Cerebellar nuclear complex (tissue), 1 donor: ENCODE results near the gene NRXN3.

ENCODE experiments used
- DNase-seq, 2 experiments: peaks; one replicate each; lab custom pipeline; 2025; lab: John Stamatoyannopoulos, UW

NRXN3 gene

DNA sequence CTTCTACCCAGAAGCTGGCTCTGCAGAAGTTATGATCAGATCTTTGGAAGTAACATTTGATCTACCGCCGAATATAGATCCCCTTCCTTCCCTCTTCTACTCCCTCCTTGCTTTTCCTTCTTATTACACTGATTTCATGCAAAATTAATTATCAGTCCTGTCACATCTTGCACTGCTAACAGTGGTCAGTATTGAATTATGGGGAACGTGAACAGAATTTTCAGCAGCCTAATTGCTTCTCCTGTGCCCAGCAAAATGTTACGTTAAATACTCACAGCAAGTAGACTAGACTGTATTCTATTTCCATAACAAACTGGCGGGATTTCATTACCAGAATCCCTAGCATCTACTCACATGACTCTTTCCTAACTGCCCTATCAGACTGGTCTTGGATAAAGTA, 1444.3 kb downstream of the NRXN3 start:
- no peak for DNase-seq

DNA sequence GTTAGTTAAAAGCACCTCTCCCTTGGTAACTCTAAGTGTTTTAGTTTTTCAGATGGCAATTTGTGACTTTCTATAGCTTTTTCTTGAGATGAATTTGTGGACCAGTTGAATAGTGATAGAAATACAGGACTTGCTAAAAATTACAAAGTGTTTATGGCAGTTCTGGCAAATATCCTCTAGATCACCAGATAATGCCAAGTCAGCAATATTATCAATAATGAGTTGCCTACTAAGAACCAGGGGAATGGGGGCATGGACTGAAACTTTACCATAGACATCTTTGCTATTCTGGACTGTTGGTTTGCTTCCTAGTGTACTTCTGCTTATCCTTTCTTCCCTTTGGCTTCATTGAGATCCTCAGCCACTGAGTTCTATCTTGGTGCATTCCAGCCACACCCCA, 1456.9 kb downstream of the NRXN3 start:
- DNase-seq: no peak

DNA sequence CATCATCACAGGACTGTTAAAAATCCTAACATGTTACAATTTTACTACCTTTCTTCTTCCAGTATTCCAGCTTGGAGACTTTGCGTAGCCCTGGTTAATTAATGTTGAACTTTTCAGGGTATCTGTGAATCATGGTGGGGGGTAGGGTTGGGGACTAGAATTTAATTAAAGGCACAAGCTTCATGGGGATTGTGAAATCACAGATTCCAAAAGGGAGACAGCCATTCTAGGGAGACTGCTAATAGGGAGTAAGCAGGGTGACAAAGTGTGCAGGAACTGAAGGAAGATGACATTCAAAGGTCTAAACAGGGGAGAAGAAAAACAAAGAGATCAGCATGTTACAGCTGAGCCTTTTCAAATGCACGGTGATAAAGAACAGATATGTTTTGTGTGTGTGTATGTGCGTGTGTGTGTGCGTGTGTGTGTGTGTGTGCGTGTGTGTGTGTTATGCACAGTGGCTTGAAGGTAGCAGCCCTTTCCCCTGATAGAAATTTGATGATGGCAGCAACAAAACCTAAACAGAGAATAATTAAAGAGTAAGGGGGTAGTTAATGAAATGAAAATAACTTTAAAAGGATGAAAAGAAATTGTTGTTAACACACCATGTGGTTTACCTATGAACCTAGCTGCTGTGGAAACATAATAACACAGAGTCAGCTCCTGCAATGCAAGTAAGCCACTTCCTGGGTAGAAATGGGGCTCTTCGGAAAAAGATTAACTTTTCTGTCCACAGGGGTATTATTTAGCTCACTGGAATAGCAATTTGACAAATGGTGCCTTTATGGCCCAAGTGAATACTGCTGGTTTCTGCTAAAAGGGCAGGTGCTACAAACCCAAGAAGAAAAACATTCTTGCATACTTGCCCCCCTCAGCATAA, 1459.5 kb downstream of the NRXN3 start:
- DNase-seq: no peak

DNA sequence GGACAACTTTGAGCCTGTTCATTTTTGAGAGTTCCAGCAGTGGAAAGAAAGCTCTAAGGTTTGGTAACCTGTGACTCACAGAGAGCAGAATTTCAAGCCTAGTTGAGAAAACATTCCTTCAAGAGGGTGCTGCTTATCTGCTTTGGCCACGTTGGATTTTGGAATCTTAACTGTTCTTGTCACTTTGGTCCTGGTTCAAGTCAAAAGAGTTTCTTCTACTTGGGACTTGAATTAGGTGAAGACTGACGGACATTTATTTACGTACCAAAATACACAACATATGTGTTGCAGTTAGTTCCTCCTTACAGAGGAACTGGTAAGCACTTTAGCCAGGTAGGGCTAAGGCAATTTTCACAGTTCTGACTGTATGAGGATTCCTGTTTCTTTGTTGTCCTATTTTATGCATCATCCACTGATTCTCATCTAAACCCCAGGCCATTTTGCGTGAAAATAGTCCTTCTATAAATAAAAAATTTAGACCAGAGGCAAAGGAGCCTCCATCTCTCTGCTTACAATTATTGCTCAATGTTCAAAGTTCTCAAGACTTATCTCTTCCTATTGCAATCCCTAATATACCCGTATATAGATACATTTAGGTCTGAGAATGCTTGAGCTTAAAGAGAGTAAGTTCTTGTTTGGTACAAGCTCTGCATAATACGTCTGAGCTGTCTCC, 1460.3 kb downstream of the NRXN3 start:
- no peak for DNase-seq

DNA sequence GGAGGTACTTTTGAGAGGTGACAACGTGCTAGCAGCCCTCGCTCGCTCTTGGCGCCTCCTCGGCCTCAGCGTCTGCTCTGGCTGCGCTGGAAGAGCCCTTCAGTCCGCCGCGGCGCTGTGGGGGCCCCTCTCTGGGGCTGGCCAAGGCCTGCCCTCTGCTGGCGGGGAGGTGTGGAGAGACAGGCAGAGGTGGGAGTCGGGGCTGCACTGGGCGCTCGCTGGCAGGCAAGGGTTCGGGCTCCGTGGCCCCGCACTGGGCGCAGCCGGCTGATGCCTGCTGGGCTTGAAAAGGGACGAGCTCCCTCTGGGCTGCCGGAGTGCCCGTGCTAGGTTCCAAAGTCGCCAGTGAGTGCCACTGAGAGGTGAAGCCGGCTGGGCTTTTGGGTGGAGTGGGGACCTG, 1461.1 kb downstream of the NRXN3 start:
- DNase-seq: no peak

DNA sequence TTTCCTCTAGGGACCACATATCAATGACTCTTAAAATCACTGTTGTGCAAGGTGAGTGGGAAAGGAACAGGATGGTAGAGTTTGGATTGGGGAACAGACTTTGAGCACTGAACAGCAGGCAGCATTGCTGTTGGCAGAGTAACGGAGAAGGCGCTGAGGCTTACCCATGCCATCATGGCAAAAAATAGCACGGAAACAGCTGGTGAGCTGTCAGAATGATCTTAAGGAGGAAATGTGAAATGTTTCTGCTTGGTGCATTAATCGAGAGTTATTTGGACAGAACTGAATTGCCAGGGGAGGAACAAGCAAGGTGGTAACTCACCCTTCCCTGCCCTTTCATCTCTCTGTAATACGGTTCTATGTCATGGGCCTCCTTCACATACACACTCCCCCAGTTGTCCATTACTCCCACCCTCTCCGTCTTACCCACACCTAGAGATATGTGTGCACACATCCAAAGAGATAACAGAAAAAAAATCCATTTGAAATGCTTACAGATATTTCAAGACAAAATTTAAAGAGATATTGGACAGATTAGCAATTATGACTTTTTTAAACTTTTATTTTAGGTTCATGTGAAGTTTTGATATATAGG, 1468.6 kb downstream of the NRXN3 start:
- DNase-seq: peak; percentile 93 to 96

DNA sequence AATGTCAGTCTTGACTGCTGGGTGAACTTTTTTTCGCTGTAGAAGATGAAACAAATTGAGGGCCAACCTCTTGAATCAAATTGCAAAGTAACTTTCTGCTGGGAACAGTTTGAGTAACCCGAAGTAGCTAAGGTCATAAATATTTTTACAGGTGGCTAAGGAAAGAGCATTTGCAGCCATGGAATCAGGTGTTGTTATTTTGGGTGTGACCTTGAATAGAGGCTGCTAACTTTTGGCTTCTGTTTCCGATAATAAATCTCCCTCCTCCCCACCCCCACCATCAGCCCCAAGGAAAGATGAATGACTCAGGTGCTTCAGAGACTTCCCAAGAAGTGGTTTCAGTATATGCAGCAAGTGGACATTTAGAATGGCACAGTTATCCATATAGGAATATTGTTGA, 1469.4 kb downstream of the NRXN3 start:
- no peak for DNase-seq

DNA sequence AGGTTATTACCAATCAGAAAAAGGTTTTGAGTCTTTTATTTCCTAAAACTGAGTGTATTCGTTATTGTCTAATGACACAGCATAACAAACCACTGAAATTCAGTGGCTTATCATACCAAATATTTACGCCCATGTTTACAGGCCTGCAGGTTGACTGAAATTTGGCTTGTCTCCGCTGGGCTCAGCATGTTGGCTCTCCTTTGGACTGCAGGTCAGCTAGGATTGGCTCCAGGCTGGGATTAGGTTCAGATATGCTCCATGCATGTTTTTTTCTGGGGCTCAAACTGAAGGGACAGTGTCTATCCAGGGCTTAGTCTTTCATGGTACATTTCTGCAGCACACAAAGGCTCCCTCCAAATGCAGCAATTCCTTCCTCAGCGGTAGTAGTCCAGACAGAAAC, 1471.2 kb downstream of the NRXN3 start:
- peak; percentile 80 to 88 for DNase-seq

DNA sequence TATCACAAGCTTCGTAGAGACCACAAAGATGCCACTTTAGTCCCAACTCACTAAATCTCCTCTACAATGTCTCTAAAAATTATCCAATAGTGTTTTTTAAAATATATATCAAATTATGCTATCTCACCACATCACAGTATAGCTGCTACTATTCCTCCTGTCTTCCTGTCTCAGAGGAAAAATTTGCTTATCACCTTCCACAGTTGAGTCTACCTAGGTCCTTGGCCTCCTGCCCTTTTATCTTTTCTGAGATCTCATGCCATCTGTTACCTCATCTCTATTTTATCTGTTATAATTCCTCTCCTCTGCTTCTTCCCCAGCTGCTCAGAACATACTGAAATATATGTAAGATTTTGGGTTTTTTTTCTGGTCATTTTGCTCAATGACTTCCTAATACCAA, 1473.0 kb downstream of the NRXN3 start:
- DNase-seq: peak; percentile 33 to 77

DNA sequence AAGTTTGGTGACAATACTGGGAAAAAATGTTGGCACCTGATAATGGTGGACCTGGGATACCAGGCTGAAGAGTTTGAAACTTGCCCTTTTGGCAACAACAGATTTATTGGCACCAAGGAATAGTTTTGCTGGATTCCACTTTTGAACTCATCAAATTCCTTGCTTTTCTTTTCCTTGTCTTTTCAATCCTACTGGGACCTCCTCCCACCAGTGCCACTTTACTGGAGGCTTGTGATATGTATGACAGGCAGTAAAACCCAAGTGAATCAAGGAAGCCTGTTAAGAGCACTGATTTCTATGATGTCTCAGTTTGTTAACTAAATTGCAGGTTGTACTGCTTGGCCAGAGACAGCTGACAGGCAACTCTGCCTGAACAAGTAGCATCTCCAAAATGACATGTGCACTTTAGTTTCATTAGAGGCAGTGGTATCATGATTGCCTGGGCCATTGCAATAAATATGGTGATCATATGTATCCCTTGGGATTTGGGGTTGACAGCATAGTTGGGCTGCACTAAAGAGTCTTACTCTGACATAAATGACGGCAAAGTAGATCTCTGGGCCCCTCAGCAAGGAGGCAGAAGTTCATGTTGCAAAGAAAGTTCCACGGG, 1475.7 kb downstream of the NRXN3 start:
- DNase-seq: no peak

DNA sequence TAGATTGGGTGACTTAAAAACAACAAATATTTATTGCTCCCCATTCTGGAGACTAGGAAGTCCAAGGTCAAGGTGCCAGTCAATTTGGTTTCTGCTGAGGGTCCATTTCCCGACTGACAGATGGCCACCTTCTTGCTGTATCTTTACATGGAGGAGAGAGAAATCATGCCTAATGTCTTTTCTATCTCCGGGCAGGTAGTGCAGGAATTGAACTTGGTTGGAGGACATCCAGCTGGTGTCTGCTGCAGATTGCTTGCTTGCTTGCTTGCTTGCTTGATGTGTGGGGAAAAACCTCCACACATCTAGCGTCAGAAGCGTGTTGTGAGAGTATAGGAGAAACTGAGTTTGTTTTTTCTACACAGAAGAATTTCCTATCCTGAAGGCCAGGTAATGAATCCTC, 1479.7 kb downstream of the NRXN3 start:
- DNase-seq: no peak

DNA sequence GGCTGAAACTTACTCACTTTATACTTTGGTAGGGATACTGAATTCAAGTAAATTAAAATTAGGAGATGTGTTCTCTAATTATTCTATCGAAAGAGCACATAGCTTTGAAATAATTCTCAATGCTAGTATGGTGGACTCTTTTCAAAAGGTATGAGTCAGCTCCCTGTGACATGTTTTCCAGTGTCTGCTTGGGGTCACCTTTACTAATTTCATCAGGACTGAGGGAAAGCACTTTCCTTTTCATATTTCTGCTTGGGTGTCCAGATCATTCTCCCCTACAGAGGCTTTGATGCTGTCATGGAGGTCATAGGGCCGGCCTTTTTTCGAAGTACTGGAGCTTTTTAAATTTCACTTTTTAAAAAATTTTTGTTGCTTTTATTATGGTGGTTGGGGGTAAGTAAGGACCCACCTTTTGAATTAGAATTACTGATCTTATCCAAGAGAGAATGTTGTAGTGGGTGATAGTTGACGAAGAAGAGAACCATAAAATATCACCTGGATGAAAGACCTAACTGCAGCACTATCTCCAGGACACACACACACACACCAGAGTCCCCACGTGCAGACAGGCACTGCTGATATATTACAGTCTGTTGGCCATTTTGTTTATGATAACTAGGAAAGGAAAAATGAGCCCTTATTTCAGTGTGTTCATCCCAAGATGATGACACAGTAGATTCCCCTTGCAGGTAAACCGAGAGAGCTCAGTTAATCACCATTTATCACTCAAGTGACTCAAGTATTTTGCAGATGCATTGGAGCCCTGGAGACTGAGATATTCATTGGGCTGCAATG, 1482.5 kb downstream of the NRXN3 start:
- no peak for DNase-seq

DNA sequence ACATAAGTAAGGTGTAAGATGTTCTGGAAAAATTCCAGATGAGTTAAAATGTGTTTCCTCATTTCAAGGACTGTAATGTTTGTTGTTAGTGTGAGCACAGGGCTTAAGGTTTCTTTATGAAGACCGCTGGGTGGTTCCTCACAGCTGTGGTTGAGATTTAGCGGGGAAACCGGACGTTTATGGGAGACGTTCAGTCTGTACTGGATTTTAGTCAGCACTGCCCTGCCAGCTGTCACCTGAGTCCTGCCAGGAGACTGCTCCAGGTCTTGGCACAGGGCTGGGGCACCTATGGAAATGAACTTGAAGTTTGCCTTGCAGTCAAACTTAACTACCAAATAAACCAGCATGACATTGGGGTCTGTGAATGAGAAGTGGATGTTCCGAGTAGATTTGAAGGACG, 1485.9 kb downstream of the NRXN3 start:
- DNase-seq: no peak

DNA sequence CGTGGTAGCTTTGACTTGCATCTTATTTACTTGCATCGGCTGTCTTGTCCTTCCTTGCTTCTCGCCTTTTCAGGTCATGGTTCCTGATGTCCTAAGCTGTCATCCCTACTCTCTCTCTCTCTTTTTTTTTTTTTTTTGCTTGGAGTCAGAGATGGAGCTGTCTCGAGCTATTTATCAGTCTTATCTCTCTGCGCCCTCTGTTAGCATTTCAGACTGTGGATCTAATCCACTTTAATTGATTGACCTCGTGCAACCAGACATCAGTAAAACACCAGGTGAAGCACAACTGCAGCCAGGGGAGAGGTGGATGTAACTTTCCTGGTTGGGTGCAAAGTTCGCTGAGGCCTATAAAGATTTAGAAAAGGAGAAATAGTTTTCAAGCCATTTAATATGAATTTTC, 1486.3 kb downstream of the NRXN3 start:
- no peak for DNase-seq

DNA sequence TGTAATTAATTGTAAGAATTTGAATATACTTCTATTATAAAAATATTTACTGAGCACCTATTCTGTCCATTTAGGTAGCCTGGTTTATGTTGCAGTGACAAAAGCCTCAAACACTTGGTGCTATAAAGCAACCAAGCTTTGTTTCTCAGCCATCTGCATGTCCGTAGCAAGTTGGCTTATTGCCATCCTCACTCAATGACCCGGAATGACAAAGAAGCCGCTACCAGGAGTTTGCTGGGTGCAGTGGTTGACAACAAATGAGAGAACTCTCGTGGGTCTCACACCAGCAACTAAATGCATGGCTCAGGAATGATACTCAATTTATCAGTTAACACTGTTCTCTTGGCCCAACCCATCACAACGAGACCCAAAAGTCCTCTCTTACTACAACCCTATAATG, 1488.0 kb downstream of the NRXN3 start:
- DNase-seq: no peak

DNA sequence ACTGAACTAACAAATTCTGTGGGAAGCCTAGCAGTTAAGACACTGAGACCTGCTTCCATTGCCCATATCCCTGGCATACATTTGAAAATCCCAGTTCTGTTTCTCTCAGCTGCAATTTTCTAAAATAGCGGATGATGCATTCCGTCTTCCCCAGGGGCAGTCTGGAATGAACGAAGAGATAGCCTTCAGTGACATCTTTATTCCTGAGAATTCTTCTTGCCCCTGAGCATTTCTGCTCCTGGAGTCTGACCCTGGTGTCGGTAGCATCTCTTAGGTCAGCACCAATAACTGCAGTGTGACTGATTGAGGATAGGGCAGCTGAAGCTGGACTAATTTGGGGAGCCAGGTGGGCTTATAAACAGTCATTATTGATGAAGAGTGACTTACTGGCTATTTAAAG, 1488.6 kb downstream of the NRXN3 start:
- DNase-seq: no peak

DNA sequence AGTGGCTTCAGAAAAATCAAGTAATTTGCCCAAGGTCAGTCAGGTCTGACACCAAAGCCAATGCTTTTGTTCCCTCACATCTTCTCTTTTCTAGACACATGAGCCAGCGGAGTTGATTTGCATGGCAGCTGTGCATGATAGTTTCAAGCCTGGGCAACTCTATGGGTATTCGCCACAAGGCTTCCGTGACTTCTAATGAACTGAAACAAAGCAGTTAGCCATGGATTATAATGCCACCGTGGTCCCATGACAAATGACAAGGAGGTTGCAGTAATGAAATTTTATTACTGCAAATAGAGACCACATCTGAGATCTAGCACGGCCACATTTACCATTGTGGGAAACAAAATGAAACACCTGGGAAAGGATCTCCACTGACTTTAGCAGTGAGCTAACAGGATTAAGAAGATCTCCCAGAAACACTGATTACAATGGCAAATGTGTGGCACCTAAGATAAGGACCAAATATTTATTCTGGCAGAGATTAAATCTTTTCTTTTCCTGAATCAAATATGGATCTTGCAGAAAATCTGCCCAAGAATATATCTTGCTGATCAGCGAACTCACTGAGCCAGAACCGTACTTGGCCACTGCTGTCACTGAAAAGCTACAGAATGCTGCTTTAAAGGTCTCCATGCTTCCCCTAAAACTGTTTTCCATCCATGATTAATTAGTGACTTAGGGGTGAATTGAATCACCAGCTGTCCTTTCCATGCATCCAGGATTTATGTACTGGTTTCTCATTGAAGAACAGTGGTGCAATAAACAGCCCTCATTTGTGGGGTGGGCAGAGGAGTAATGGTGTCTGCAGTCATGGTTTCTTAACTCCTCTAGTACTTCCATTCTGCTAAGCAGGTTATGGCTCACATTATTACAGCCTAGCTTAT, 1490.1 kb downstream of the NRXN3 start:
- DNase-seq: no peak

DNA sequence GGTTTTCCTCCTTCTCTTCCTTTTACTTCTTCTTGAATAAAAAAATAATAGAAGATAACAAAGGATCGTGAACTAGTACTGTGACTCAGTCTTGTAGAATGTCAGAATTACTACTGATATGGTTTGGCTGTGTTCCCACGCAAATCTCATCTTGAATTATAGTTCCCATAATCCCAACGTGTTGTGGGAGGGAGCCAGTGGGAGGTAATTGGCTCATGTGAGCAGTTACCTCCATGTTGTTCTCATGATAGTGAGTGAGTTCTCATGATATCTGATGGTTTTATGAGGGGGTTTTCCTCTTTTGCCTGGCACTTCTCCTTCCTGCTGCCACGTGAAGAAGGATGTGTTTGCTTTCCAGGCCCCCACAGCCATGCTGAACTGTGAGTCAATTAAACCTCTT, 1491.6 kb downstream of the NRXN3 start:
- no peak for DNase-seq

DNA sequence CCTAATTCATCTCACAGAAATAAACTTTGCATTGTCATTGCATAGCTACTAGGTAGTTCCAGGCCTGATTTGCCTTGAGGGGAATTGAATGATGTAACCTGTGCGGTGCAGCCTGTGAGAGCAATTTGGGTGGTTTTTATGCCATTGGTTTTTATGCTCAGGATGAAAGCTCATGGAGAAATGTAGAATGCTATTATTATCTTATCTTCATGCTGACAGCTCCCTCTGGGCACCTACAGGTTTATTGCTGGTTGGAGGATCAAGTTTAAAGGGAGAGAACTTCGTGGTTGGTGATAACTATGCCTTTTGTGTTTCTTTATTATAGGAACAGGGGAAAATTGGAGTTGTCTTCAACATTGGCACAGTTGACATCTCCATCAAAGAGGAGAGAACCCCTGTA, 1493.3 kb downstream of the NRXN3 start:
- DNase-seq: no peak

DNA sequence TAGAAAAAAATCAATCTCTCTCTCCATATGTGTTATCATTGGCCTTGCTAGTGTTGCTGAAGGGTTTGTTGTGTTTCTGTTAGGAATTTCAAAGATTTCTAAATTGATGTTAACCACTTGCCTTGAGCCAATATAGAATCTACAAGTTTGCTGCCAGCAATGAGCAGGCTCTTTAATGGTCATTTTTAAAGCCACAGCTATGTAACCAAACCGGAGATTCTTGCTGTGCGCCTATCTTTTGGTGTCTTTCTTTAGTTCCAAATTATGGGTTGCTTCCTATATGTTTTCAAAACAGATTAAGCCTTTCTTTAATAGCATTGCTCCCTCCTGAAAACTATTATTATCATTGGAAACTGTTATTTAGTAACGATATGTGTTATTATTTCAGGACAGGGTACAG, 1495.4 kb downstream of the NRXN3 start:
- DNase-seq: no peak

DNA sequence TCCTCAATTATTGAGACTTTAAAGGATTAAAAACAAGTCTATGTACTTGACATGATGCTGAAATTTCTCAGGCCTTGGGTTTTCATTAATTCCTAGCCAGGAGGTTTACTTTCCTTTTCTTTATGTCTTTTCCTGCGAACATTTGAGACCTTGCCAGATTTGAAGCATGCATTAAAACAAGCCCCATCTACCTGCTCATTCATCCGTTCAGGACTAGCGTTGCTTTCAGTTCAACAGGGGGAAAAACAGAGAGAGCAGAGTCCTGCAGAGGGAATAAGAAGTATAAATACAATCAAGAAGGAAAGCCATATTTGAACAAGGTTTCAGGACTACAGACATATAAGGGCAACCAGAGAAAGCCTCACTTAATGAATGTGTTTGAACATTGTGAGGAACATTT, 1498.8 kb downstream of the NRXN3 start:
- no peak for DNase-seq
